AG09319 (cell line): ENCODE measurements around the gene RANBP17.

Experiments
- DNase-seq: peaks from one replicate; pipeline ENCODE4 v3.0.0-alpha.2; 2010; ENCODE audit warnings: low read depth; ENCODE audit errors: extremely low read depth
- CTCF ChIP-seq: IDR thresholded peaks from 2 replicates; pipeline ENCODE4 v1.5.1; 2011; ENCODE audit warnings: low read depth, mild to moderate bottlenecking, inconsistent platforms, low read length, moderate library complexity

Gene RANBP17

GRCh38 chr5:171143926-171144325 lies 282.1 kb downstream of the RANBP17 start:
- no peak for TF ChIP-seq CTCF
- no peak for DNase-seq

GRCh38 chr5:171149333-171149732 lies 287.5 kb downstream of the RANBP17 start:
- no peak for DNase-seq
- TF ChIP-seq CTCF, result no peak

- DNase-seq, result no peak
- TF ChIP-seq CTCF, result no peak
These were observed 288.0 kb downstream of the RANBP17 start for GRCh38 chr5:171149772-171150171.

- no peak for DNase-seq
- TF ChIP-seq CTCF, result peak; percentile 18
These were observed 290.6 kb downstream of the RANBP17 start for GRCh38 chr5:171152382-171152781.

GRCh38 chr5:171155621-171156020 lies 293.8 kb downstream of the RANBP17 start:
- no peak for TF ChIP-seq CTCF
- DNase-seq, result no peak

GRCh38 chr5:171157276-171157675 lies 295.5 kb downstream of the RANBP17 start:
- TF ChIP-seq CTCF, result no peak
- DNase-seq, result no peak

GRCh38 chr5:171157775-171158174 lies 296.0 kb downstream of the RANBP17 start:
- no peak for TF ChIP-seq CTCF
- DNase-seq, result no peak

- no peak for DNase-seq
- TF ChIP-seq CTCF, result no peak
These were observed 296.8 kb downstream of the RANBP17 start for GRCh38 chr5:171158581-171158980.
